NCI-H1417 treated with DMSO at 0.1 percent for 48 hours (cell line): ENCODE results near the gene ZNF682.
"Not testable (repeated sequence)": the region's sequence is repeated elsewhere in the genome, so short reads cannot be mapped to it uniquely, and the experiment has no call there.

Experiments
- DNase-seq: peaks from one replicate; lab custom pipeline; 2025; lab: John Stamatoyannopoulos, UW

The ZNF682 gene

GRCh38 chr19:19997656-19998268 is 41.5 kb downstream of the ZNF682 start:
- no peak for DNase-seq

GRCh38 chr19:19966862-19967261 is 72.4 kb downstream of the ZNF682 start:
- DNase-seq, result no peak

- not testable (repeated sequence) for DNase-seq
Observed at GRCh38 chr19:19966126-19966525, 73.2 kb downstream of the ZNF682 start.

GRCh38 chr19:19964416-19964815 is 74.9 kb downstream of the ZNF682 start:
- no peak for DNase-seq

GRCh38 chr19:19959151-19959799 is 80.0 kb downstream of the ZNF682 start:
- DNase-seq, result not testable (repeated sequence)

- DNase-seq, result not testable (repeated sequence)
Observed at GRCh38 chr19:19957766-19958165, 81.5 kb downstream of the ZNF682 start.

- DNase-seq, result no peak
Observed at GRCh38 chr19:19956434-19957075, 82.8 kb downstream of the ZNF682 start.

- no peak for DNase-seq
Observed at GRCh38 chr19:19955208-19955607, 84.1 kb downstream of the ZNF682 start.
